ENCODE data around the gene GLB1L2. TPM values are rescaled to one million over a fixed set of nuclear protein-coding genes. Genes with fewer than 3 reads are reported as not detected.

Gene GLB1L2
- total and polyA plus RNA-seq, 2 experiments from 2014 or later: 3.3 to 12.3 TPM

DNA sequence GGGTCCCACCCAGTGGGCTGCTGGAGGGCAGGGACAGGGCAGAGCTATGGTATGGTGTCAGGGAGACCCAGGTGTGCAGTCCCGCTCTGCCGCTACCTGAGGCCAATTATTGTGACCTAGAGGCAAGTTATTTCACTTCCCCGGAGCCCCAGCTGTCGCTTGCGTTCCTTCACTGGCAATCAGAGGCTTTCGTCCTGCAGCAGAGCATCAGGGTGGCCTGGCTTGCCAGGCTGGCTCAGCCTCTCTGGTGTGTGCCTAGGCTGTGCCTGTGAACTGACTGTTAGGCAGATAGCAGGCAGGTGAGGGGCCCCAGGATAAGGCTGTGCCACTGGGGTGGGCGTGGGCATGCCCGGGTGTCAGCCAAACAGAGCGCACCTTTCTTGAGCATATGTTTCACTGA lies 31.4 kb downstream of the GLB1L2 start:
- Mint-ChIP-seq H3K4me3 (no peak overlapping the region), H3K9me3 (0 out of 3 replicates have a peak, but pooled peaks cover 4% of the 10 kb centered on the region), H3K36me3 (ENCODE audit: low read depth) (peaks cover 3% of the 10 kb centered on the region; the same call in 2 of the 3 replicates), H3K4me1 (peaks cover 9% of the 10 kb centered on the region), H3K27me3 (ENCODE audit: insufficient read depth, low read depth, poor library complexity) (peaks cover 11% of the 10 kb centered on the region), H3K27ac (no peak overlapping the region)
- Histone ChIP-seq H3K27me3 (ENCODE audit: insufficient read depth) (0 out of 2 replicates have a peak, but pooled peaks cover 3% of the 10 kb centered on the region), H3K9me2 (ENCODE audit: insufficient read depth) (no peaks in the 10 kb centered on the region), H3F3A (replicated peaks; ENCODE audit: low read depth) (no peaks in the 10 kb centered on the region; the same call in 1 of the 2 replicates), H2AFZ (no peak overlapping the region), H4K20me1 (replicated peaks; ENCODE audit: insufficient read depth) (no peaks in the 10 kb centered on the region), H3K27ac (ENCODE audit: low read depth) (no peak overlapping the region), H3K4me2 (no peak overlapping the region), H3K79me2 (replicated peaks; ENCODE audit: insufficient read depth) (no peaks in the 10 kb centered on the region), H3K4me3 (no peak overlapping the region), H3K4me1 (ENCODE audit: insufficient read depth) (no peaks in the 10 kb centered on the region), H3K36me3 (ENCODE audit: insufficient read depth) (no peaks in the 10 kb centered on the region)
- ATAC-seq: no peak
- TF ChIP-seq JUNB (IDR thresholded peaks at IDR 0.05; ENCODE audit: unreplicated experiment): no peak
- TF ChIP-seq ZNF462 (CRISPR knock-in tag; IDR thresholded peaks at IDR 0.05): no peak
- DNase-seq (ENCODE audit: low spot score): no peak

DNA sequence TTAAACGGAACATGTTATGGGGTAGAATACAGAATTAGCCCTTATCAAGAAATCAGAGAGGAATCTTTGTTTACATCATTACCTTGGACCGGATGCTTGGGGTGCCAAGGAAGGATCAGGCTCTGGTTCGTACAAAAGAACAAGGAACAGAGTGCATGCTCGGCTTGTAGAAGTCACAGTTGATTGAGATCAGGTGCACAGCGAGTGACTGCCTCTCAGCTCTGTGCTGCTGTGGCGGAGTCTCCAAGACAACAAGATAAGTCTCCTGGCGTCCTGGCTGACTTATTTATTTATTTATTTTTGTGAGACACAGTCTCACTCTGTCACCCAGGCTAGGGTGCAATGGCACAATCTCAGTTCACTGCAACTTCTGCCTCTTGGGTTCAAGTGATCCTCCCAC lies 31.8 kb downstream of the GLB1L2 start:
- H3K79me2 ChIP-seq (replicated peaks; ENCODE audit: insufficient read depth): no peaks in the 10 kb centered on the region
- H3K36me3 ChIP-seq (ENCODE audit: insufficient read depth): no peaks in the 10 kb centered on the region
- H3F3A ChIP-seq (replicated peaks; ENCODE audit: low read depth): no peaks in the 10 kb centered on the region; the same call in 1 of the 2 replicates
- peaks cover 9% of the 10 kb centered on the region for H3K4me1 Mint-ChIP-seq
- no peak overlapping the region for H3K27ac ChIP-seq (ENCODE audit: low read depth)
- H2AFZ ChIP-seq: no peak overlapping the region
- no peak overlapping the region for H3K4me2 ChIP-seq
- no peaks in the 10 kb centered on the region for H3K4me1 ChIP-seq (ENCODE audit: insufficient read depth)
- H3K27me3 ChIP-seq (ENCODE audit: insufficient read depth): 0 out of 2 replicates have a peak, but pooled peaks cover 3% of the 10 kb centered on the region
- H3K27ac Mint-ChIP-seq: no peak overlapping the region
- no peak for DNase-seq (ENCODE audit: low spot score)
- no peak for ATAC-seq
- no peaks in the 10 kb centered on the region for H3K9me2 ChIP-seq (ENCODE audit: insufficient read depth)
- H3K4me3 ChIP-seq: no peak overlapping the region
- peaks cover 16% of the 10 kb centered on the region for H3K27me3 Mint-ChIP-seq (ENCODE audit: insufficient read depth, low read depth, poor library complexity)
- no peak overlapping the region for H3K4me3 Mint-ChIP-seq
- H3K9me3 Mint-ChIP-seq: 0 out of 3 replicates have a peak, but pooled peaks cover 4% of the 10 kb centered on the region
- H4K20me1 ChIP-seq (replicated peaks; ENCODE audit: insufficient read depth): no peaks in the 10 kb centered on the region
- H3K36me3 Mint-ChIP-seq (ENCODE audit: low read depth): peaks cover 3% of the 10 kb centered on the region; the same call in 2 of the 3 replicates
- no peak for TF ChIP-seq POLR2AphosphoS5 (IDR thresholded peaks at IDR 0.05; ENCODE audit: low read depth)
- no peak for TF ChIP-seq STAT1 (IDR thresholded peaks at IDR 0.05; ENCODE audit: unreplicated experiment)
- TF ChIP-seq NANOG (IDR thresholded peaks at IDR 0.05; ENCODE audit: borderline replicate concordance): no peak
- TF ChIP-seq ZNF114 (CRISPR knock-in tag; IDR thresholded peaks at IDR 0.05): no peak
- no peak for TF ChIP-seq EZH2phosphoT487 (IDR thresholded peaks at IDR 0.05; ENCODE audit: unreplicated experiment)
- no peak for TF ChIP-seq CREB1 (CRISPR knock-in tag; IDR thresholded peaks at IDR 0.05; ENCODE audit: low read depth)
- TF ChIP-seq, protein P1, sequence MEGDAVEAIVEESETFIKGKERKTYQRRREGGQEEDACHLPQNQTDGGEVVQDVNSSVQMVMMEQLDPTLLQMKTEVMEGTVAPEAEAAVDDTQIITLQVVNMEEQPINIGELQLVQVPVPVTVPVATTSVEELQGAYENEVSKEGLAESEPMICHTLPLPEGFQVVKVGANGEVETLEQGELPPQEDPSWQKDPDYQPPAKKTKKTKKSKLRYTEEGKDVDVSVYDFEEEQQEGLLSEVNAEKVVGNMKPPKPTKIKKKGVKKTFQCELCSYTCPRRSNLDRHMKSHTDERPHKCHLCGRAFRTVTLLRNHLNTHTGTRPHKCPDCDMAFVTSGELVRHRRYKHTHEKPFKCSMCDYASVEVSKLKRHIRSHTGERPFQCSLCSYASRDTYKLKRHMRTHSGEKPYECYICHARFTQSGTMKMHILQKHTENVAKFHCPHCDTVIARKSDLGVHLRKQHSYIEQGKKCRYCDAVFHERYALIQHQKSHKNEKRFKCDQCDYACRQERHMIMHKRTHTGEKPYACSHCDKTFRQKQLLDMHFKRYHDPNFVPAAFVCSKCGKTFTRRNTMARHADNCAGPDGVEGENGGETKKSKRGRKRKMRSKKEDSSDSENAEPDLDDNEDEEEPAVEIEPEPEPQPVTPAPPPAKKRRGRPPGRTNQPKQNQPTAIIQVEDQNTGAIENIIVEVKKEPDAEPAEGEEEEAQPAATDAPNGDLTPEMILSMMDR (conservative IDR thresholded peaks at IDR 0.05; ENCODE audit: low read depth in 2 of 2): no peak
- no peak for TF ChIP-seq EZH2 (IDR thresholded peaks at IDR 0.05; ENCODE audit: low read depth, unreplicated experiment)

Data from GM23338 (cell line).